T-helper 22 cell (primary cell): Measurements from ENCODE around the gene POU6F2.

Source experiments
- DNase-seq: peaks from one replicate; pipeline ENCODE4 v3.0.0-alpha.2; 2020; ENCODE audit warnings: low read depth

The POU6F2 gene

DNA sequence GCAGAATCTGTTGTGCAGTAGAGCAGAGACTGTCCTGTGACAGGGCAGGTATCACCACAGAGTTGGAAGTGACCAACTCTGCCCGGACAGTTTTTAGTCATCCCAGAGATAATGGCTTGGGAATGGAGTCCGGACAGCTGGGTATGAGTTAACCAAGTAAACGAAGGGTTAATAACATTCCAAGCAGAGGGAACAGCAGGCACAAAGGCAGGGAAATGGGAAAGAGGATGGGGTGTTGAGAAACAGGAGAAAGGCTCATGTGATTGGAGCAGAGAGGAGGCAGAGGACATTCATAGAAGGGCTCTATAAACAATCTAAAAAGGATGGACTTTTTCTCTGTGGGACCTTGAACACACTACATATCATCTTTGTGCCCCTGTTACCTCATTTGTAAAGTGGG is 456.3 kb downstream of the POU6F2 start:
- DNase-seq = no peak

DNA sequence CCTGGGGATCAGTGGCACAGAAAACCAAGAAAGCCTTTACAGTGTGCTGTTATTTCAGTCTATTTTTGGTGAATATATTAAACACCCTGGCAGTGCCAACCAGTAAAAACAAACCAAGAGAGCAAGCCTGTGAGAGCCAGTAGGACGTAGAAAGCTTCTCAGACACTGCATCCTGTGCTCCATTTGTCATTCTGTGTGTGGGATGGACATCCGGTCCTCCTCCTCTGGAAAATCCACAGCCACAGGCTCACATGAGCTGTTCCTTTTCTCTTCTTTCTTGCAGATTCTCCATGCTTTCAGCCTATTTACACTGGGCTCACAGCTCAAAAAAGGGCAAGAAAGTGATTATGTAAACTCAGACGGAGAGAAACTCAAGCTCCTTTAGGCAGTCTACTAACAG is 468.8 kb downstream of the POU6F2 start:
- DNase-seq = no peak

DNA sequence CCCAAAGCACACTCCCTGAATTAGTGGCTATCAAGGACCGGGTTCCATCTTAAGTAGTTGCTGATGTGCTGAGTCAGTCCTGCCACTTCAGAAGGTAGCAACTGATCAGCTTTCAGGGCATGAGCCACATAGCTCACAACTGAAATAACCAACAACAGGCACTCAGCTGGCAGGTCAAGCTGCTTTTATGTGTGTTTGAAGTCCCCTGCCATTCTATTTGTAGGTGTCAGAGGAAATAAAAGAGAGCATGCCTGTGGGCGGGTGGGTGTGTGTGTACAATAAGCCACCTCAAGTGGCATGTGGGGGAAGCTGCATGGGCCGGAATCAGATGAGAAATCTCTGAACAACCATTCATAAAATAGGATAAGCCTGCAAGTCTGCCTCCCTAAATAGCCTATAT is 474.2 kb downstream of the POU6F2 start:
- no peak for DNase-seq

DNA sequence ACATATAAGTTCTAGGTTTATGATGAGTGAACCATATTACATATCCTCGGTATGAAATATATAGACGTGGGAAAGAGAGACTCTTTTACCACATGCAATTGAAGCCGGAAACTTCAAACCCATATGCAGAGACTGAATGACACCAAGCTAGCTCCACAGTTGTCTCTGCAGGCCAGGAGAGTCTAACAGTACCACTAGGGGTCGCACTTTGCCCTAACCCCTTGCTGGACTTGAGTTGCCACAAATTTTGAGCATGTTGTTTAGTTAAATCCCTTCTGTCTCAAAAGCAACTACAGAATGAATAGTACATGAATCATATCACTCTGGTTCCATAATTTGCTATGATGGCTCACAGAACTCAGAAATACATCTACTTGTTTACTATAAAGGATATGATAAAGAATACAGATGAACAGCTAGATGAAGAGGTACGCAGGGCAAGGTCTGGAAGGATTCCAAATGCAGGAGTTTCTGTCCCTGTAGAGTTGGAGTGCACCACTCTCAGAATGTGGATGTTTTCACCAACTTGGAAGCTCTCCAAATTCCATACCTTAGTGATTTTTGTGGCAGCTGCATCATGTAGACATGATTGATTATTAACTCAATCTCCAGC is 476.1 kb downstream of the POU6F2 start:
- DNase-seq = no peak

DNA sequence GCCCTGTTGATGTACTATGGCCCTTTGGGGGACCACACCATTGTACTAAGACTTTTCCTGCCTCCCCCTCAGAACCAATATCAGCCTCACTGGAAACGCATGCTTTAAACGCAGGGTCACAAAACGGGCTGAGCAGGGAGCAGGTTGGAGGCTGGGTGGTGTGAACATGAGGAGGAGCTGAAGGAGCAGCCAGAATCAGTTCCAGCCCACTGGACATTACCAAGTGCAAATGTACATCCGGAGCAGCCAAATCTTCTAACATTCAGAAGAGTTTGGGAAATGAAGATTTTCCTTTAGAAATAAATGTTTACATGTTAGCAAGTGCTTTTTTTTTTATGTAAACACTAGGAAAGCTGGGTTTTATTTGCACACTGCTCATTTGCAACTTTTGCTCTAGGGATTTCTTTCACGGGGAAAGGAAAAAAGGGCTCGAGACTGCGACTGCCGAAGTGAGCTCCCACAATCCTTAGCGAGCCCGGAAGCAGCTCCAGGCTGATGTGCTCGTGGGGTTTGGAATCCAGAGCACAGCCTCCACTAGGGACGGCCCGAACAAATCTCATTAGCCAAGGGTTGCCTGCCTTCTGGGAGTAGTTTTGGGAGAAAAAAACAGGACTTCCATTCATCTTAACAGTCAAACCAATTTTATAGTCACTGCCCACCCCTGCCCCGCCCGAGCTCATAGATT is 480.5 kb downstream of the POU6F2 start:
- no peak for DNase-seq

DNA sequence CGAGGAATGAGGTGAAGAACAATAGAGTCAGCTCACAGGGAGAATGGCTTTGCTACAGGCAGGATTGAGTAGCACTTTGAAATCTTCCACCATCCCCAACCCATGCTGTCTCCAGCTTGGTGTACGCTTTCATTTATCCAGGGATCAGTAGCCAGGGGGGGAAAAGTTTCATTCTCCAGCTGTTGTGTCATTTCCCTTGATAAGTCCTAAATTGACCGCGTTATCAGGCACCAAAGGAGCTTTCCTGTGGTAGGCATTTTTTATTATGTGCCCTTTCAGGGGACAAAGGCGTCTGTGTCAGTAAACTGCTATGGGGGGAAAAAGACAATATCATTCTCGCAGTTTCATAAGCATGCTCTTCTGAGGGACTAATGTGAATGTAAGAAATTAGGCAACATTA is 481.9 kb downstream of the POU6F2 start:
- no peak for DNase-seq

DNA sequence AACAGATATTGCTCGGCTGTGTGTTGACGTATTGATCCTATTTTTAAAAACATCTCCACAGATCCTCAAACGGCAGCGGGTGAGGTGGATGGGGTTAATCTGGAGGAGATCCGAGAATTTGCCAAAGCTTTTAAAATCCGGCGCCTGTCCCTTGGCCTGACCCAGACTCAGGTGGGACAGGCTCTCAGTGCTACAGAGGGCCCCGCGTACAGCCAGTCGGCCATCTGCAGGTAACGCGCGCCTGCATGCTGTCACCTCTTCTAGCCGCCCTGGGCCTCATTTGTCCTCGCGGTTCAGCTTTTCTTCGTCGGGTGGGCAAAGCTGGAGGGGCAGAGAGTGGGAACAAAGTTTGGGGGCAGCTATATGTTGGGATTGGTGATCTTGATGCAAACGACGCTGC is 482.8 kb downstream of the POU6F2 start:
- no peak for DNase-seq

DNA sequence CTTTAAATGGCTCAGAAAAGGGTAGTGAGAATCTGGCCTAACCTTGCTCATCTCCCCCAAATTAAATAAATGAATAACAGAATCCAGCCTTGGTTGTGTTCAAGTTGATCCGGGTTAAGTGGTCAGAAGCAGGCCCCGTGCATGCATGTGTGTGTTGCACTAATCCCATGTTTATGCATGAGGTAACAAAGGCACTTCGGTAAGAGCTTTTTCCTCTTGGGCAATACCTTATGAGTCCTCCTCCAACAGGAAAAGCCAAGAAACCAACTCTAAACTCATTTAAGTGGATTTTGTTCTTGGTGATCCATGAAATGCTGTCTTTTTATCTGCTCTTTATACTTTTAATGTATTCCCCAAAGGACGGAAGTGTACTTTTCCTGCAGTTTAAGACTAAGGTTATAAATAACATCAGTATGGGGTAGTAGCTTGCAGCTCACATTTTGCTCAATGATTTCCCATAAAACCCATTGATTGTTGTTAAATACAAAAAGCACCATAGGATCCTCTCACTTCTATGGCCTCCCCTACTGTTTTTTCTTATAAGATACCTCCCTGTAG is 483.6 kb downstream of the POU6F2 start:
- no peak for DNase-seq

DNA sequence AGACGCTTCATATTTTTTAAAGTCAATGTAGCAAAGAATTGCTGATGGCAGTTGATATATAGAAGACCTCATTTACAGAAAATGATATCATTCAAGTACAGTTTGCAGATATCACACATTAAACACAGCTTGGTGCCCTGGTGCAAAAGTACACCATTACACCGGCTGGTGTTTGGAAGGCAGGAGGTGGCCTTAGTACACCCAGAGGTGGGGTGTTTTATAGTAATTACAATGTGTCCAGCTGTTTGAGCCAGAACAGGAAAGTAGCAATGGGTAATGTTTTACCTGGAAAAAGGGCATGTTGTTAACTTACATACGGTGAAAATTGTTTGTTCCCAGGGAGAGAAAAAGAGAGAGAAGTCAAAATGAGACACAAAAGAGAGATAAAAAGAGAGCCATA is 485.5 kb downstream of the POU6F2 start:
- DNase-seq = no peak

DNA sequence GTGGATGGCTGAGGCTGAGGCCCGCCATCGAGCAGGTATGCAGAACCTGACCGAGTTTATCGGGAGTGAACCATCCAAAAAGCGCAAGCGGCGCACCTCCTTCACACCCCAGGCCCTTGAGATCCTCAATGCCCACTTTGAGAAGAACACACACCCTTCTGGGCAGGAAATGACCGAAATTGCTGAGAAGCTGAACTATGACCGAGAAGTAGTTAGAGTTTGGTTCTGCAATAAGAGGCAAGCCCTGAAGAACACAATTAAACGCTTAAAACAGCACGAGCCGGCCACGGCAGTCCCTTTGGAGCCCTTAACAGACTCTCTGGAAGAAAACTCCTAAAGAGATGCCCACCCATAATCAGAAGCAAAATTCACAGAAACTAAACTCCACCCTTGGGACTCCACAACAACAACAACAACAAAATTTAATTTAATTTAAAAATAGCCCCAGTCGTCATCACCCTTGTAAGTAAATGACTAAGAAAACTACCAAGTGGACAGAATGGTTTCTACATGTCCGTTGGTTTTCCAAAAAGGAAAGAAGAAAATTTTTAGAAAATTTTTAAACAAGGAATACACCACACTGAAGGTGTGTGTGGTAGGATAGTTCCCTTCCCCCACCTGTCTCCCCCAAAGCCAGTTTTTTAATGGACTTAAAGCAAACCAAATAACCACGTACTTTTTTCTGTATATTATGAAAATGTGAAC is 486.8 kb downstream of the POU6F2 start:
- no peak for DNase-seq

DNA sequence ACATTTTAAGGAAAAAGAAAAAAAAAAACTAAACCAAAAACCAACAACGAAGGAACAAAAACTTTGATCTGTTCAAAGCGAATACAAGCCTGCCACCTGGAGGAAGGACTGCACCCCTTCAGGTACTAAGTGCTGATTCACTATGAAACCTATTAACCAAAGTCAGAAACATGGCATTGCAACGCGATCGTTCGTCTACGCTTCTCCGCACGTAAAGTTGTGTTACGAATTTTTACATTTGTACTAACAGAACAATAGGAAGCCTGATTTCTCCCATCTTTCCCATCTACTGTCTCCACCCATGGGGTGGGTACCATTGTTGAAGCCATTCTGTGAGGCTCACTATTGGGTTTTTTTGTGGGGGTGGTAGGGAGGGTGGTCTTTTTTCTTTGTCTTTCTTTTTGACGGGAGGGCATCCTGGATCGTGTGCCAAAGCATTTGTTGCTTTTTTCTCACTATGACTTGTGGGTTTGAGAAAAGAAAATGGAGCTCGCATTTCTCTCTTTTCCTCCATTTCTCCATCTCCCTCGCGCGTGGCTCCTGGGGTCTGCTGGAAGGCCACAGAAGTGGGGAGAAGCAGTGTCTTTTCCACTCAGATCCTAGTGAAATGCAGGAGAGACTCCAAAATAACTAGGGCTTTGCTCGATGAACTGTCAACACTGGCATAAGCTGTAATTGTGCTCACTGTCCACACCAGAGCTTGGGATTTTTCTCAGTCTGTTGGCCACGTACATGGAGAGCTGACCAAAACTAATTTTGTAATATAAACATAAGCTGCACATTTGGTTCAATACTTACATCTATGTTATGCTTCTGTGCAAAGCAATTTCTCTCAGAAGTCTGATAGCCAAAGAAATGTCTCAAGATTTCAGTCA is 487.6 kb downstream of the POU6F2 start:
- no peak for DNase-seq

DNA sequence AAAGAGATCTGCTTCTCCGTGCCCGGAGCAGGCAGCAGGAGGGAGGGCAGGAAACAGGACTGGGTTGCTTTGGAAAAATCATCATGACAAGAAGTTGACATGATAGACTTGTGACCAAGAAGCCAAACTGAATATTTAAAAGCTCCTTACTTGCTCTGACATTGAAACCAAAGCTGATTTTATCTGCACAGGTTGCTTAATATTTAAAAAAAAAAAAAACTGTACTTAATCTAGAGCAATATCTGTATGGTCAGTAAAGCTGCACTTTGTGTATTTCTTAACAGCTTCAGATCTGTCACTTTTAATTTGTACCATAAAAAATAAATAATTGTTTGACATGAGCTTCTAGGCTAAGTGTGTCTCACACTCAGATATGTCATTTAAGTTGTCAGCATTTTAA is 490.6 kb downstream of the POU6F2 start:
- no peak for DNase-seq

DNA sequence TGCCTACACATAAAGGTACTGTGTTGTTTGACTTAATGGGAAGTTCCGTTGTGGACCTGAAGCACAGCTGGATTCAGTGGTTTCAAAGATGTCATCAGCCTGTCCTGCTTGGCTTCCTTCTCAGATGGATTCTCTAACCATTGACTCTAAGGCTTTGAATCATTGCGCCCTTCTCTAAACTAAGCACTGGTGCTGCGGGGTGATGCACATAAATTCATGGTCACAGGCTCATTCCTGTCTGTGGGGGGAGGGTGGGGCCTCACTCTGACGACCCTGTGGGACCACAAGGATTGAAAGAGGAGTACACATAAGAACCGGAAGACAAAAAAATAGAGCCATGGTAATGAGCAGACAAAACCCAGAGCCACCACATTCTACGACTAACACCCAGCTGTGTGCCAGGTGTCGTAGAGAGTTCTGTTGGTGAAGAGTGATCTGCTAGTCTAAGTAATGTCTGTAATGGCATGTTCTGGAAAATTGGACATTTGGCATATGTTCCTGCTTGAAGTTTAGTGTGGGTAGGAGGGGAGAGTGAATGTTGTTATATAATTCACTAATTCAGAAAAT is 491.2 kb downstream of the POU6F2 start:
- DNase-seq = no peak

DNA sequence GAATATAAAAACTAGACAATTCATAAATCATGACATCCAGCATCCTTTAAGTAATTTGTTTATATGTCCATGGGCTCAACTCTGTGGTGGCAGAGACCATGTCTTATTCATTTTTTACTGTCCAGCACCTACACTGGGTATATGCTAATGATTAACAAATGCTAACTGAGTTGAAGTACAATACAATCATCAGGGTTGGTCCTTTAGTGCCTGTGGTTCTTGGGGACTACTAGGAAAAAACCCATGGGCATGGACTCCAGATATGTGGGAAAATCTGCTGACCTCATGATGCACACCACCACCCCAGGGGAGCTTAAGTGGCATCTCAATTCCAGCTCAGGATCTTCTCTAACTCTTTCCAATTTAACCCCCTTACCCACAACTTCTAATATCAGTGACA is 503.2 kb downstream of the POU6F2 start:
- DNase-seq = no peak

DNA sequence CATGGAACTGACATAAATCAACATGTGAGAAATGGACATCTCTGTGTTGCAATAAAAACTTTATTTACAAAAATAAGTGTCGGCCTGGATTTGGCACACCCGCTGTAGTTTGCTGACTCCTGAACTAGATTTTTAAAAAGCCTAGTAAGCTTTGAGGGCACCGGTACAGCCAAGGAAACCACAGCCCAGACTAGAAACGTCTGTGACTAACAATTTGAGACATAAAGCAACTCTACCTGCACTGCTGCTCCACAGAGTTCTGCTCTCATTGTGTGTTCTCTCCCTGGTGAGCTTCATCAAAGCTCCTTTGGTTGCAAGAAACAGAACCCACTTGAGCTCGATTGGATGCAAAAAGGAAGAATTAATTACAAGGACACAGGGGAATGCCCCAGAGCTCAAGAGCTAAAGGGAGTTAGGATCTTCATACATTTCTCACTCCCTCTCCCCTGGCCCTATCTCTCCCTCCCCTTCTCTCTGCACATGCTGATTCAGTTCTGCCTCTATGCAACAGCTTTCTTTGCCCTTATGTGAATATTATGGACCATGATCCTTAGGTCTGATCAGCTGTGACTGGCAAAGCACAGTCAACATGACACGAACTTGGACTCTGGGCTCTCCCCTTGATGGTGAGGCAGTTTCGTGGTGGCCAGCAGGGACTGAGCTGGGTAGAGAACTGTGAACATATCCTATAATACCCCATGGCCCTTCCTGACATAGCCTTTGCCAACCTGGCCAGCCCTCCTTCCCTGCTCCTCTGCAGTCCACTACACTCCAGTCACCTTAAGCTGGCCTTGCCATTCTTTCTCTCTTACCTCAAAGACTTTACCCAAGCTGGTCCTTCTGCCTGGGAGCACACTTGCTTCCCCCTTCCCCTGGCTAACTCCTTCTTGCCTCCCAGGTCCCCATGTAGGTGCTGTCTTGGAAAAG is 511.0 kb downstream of the POU6F2 start:
- no peak for DNase-seq

DNA sequence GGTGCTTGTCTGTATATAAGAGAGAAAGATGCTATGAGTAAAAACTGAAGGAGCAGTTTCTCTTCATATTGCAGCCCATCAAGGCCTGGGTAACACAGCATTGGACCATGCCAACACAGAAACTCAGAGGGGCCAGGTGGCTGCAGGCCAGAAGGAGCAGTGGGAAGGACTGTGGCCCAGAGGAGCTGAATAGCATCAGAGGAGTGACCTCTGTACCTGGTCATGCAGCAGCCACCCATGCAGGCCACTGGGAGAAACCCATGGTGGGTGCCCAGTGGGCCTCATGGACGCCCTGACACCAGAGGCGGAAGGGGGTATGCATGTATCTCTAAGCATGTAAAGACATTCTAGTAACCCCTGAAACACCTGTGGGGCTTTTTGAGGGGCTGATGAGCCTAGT is 512.6 kb downstream of the POU6F2 start:
- DNase-seq = no peak

DNA sequence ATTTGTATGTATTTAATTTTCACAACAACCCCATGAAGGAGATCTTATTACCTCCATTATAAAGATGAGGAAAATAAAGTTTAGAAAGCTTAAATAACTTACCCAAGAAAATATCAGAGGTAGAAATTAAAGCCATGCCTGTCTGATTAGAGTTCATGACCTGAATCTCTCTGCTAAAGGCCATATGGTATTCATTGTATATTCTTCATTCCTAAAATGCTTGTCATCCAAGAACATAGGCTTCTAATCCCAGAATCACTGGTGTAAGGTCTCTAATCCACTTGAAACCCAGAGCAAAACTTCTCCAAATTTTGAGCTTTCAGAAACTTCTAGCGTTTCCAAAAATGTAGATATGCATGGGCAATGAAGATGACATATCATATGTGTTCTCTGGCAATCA is 516.2 kb downstream of the POU6F2 start:
- DNase-seq = no peak

DNA sequence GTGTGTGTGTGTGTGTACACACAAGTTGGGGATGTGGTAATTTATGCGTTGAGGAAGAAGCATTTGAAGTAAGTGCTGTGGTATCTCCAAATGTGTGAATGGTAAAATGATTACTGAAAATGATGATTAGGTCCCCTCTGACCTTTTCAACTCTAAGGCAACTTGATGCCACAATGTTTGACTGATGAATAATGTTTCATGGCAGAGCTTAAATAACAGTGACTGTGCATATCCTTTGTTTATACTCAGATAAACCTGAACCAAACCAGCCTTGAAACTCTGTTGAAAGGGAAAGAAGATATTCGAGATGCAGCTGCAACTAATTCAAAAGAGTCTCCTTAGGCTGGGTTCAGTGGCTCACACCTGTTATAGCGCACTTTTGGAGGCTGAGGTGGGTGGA is 523.6 kb downstream of the POU6F2 start:
- no peak for DNase-seq

DNA sequence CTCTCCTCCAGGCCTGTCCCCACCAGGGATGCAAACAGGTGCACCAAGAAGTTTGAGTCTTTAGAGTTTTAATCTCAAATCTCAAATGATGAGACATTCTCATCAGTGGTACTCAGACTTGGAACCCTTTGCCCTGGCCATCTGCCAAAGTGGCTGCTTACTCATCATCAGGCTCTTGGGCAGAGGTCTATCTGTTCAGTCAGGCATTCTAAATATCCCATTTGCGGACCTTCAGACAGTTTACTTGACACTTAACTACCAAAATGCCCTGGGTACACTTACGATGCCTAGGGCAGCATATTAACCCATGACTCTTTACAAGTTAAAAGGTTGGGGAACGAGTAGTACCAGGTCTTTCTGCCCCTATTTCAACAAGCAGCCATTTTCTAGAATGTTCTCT is 527.3 kb downstream of the POU6F2 start:
- no peak for DNase-seq

DNA sequence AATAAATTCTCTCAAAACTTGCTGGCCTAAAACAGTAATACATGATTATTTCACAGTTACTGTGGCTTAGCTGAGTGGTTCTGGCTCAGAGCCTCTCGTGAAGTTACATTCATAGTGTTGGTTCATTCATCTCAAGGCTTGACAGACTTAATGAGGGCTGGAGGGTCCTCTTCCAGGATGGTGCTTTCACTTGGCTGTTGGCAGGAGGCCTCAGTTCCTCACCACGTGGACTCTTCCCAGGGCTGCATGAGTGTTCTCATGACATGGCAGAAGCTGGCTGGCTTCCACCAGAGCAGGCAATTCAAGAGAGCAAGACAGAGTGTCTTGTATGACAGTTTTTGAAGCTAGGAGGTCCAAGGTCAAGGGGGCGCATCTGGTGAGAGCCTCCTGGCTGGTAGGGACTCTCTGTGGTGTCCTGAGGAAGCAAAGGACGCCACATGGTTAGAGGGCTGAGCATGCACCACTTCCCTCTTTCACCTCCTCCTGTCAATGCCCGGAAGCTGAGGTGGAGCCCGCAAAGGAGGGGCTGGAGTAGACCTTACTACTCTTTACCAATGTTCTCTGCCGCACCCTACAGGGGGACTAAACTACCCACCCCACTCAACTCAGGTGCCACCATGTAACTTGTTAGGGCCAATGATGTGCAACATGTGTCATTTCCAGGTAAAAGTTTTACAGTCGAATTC is 530.3 kb downstream of the POU6F2 start:
- DNase-seq = no peak
